Activated CD4-positive, alpha-beta memory T cell treated with anti-CD3 and anti-CD28 coated beads, Interleukin-2, amount 10 ng/mL, durations not matched to agents 7 days and 5 days (primary cell): ENCODE results near the gene PAX8. TPM values are rescaled to one million over a fixed set of nuclear protein-coding genes. Genes with fewer than 3 reads are reported as not detected.

Experiments used
- CTCF ChIA-PET: fragments of 350-600 bp; sonication (Branson Sonifier 250); formaldehyde crosslinking; loops from one replicate; lab custom pipeline; 2021; ENCODE audit warnings: antibody characterized with exemption, inconsistent platforms; lab: Charles Lee
- POLR2A ChIA-PET: fragments of 350-600 bp; sonication (Branson Sonifier 250); formaldehyde crosslinking; loops from one replicate; lab custom pipeline; 2021; ENCODE audit warnings: antibody characterized with exemption; lab: Charles Lee
- DNase-seq: peaks from one replicate; pipeline ENCODE4 v3.0.0-alpha.2; 2020
- H3K27ac Mint-ChIP-seq: one replicate; pipeline ENCODE4 v1.8.0; 2021; ENCODE audit warnings: mild to moderate bottlenecking, mixed read lengths
- H3K27me3 Mint-ChIP-seq: one replicate; pipeline ENCODE4 v1.8.0; 2021; ENCODE audit warnings: mixed read lengths
- H3K36me3 Mint-ChIP-seq: one replicate; pipeline ENCODE4 v1.8.0; 2021; ENCODE audit warnings: low read depth, mixed read lengths
- H3K4me1 Mint-ChIP-seq: one replicate; pipeline ENCODE4 v1.8.0; 2021; ENCODE audit warnings: mixed read lengths
- H3K4me3 Mint-ChIP-seq: one replicate; pipeline ENCODE4 v1.8.0; 2021; ENCODE audit warnings: mild to moderate bottlenecking, mixed read lengths
- H3K9me3 Mint-ChIP-seq: one replicate; pipeline ENCODE4 v1.8.0; 2021; ENCODE audit warnings: mixed read lengths
- total RNA-seq, 2 experiments: library from RNA; stranded (reverse); gene quantifications; one replicate each; pipeline ENCODE4 v1.2.3, GENCODE V29; 2021

The PAX8 gene
- total RNA-seq, 2 experiments from 2014 or later: 1.7 TPM

GRCh38 chr2:113209011-113209645, 69.6 kb downstream of the PAX8 start:
- DNase-seq: no peak
- Mint-ChIP-seq H3K9me3 (no peaks in the 10 kb centered on the region), H3K36me3 (peaks cover 1% of the 10 kb centered on the region), H3K4me3 (no peak overlapping the region), H3K27ac (peak overlapping the region; percentile 9), H3K4me1 (peaks cover 2% of the 10 kb centered on the region), H3K27me3 (no peaks in the 10 kb centered on the region)
- ChIA-PET CTCF (no interaction called here), POLR2A (no interaction called here)

- H3K9me3 Mint-ChIP-seq: no peaks in the 10 kb centered on the region
- ChIA-PET CTCF (no interaction called here), POLR2A (no interaction called here)
- H3K27me3 Mint-ChIP-seq: no peaks in the 10 kb centered on the region
- no peak overlapping the region for H3K27ac Mint-ChIP-seq
- peaks cover 5% of the 10 kb centered on the region for H3K4me1 Mint-ChIP-seq
- H3K4me3 Mint-ChIP-seq: no peak overlapping the region
- DNase-seq: no peak
- H3K36me3 Mint-ChIP-seq: peaks cover 6% of the 10 kb centered on the region
Observed at GRCh38 chr2:113208396-113208795, 70.3 kb downstream of the PAX8 start.

GRCh38 chr2:113207021-113207420, 71.7 kb downstream of the PAX8 start:
- peaks cover 16% of the 10 kb centered on the region for H3K36me3 Mint-ChIP-seq
- ChIA-PET POLR2A (interaction anchor here (0.9 to 3.8 kb wide), 4 partner anchors 10 to 124 kb away, joined by 3 to 24 read pairs (median 3); no protein-coding TSS in a partner anchor), CTCF (interaction anchor here (0.8 to 6.6 kb wide), 6 partner anchors 10 to 182 kb away, joined by 3 to 56 read pairs (median 3); no protein-coding TSS in a partner anchor)
- H3K4me1 Mint-ChIP-seq: peaks cover 10% of the 10 kb centered on the region
- H3K4me3 Mint-ChIP-seq: no peak overlapping the region
- H3K27ac Mint-ChIP-seq: no peak overlapping the region
- DNase-seq: no peak
- no peaks in the 10 kb centered on the region for H3K27me3 Mint-ChIP-seq
- H3K9me3 Mint-ChIP-seq: no peaks in the 10 kb centered on the region

- ChIA-PET POLR2A (interaction anchor here (0.7 to 3.8 kb wide), 7 partner anchors 10 to 184 kb away, joined by 3 to 24 read pairs (median 3); no protein-coding TSS in a partner anchor), CTCF (interaction anchor here (0.8 to 6.6 kb wide), 8 partner anchors 11 to 182 kb away, joined by 3 to 56 read pairs (median 3); partner anchors contain the start of gene PSD4)
- Mint-ChIP-seq H3K27ac (no peak overlapping the region), H3K4me1 (peaks cover 10% of the 10 kb centered on the region), H3K27me3 (no peaks in the 10 kb centered on the region), H3K4me3 (no peak overlapping the region), H3K9me3 (no peaks in the 10 kb centered on the region), H3K36me3 (peaks cover 22% of the 10 kb centered on the region)
- DNase-seq: no peak
Observed at GRCh38 chr2:113206251-113206650, 72.5 kb downstream of the PAX8 start.

- Mint-ChIP-seq H3K36me3 (peaks cover 42% of the 10 kb centered on the region), H3K4me3 (no peak overlapping the region), H3K4me1 (peaks cover 11% of the 10 kb centered on the region), H3K9me3 (no peaks in the 10 kb centered on the region), H3K27me3 (no peaks in the 10 kb centered on the region), H3K27ac (peak overlapping the region; percentile 61)
- POLR2A ChIA-PET: interaction anchor here (0.5 to 3.8 kb wide), 10 partner anchors 10 to 186 kb away, joined by 3 to 24 read pairs (median 4); no protein-coding TSS in a partner anchor
- peak; percentile 80 for DNase-seq
- CTCF ChIA-PET: interaction anchor here (0.7 to 6.6 kb wide), 29 partner anchors 10 to 236 kb away, joined by 3 to 56 read pairs (median 5); partner anchors contain the start of gene PSD4
Observed at GRCh38 chr2:113203901-113204519, 74.7 kb downstream of the PAX8 start.

GRCh38 chr2:113203217-113203530, 75.5 kb downstream of the PAX8 start:
- POLR2A ChIA-PET: interaction anchor here (0.9 to 2.2 kb wide), 4 partner anchors 9 to 68 kb away, joined by 3 to 9 read pairs (median 4); no protein-coding TSS in a partner anchor
- H3K4me1 Mint-ChIP-seq: peaks cover 11% of the 10 kb centered on the region
- H3K36me3 Mint-ChIP-seq: peaks cover 45% of the 10 kb centered on the region
- H3K9me3 Mint-ChIP-seq: no peaks in the 10 kb centered on the region
- H3K27me3 Mint-ChIP-seq: no peaks in the 10 kb centered on the region
- DNase-seq: no peak
- CTCF ChIA-PET: interaction anchor here (0.6 to 6.6 kb wide), 12 partner anchors 14 to 300 kb away, joined by 3 to 56 read pairs (median 6); no protein-coding TSS in a partner anchor
- peak overlapping the region; percentile 53 for H3K27ac Mint-ChIP-seq
- no peak overlapping the region for H3K4me3 Mint-ChIP-seq

GRCh38 chr2:113202305-113203216, 76.2 kb downstream of the PAX8 start:
- Mint-ChIP-seq H3K9me3 (no peaks in the 10 kb centered on the region), H3K27ac (peak overlapping the region; percentile 53), H3K4me3 (no peak overlapping the region), H3K4me1 (peaks cover 16% of the 10 kb centered on the region), H3K36me3 (peaks cover 51% of the 10 kb centered on the region), H3K27me3 (no peaks in the 10 kb centered on the region)
- no peak for DNase-seq
- ChIA-PET POLR2A (interaction anchor here (0.9 to 2.4 kb wide), 5 partner anchors 8 to 69 kb away, joined by 3 to 11 read pairs (median 9); no protein-coding TSS in a partner anchor), CTCF (interaction anchor here (0.6 to 6.6 kb wide), 11 partner anchors 11 to 299 kb away, joined by 3 to 56 read pairs (median 6); no protein-coding TSS in a partner anchor)

- no peak overlapping the region for H3K4me3 Mint-ChIP-seq
- H3K27ac Mint-ChIP-seq: no peak overlapping the region
- H3K27me3 Mint-ChIP-seq: no peaks in the 10 kb centered on the region
- no peak for DNase-seq
- peaks cover 60% of the 10 kb centered on the region for H3K36me3 Mint-ChIP-seq
- H3K9me3 Mint-ChIP-seq: no peaks in the 10 kb centered on the region
- CTCF ChIA-PET: interaction anchor here (1.2 to 6.6 kb wide), 3 partner anchors 10 to 64 kb away, joined by 3 to 56 read pairs (median 6); no protein-coding TSS in a partner anchor
- POLR2A ChIA-PET: interaction anchor here (1.1 to 2.4 kb wide), 6 partner anchors 10 to 50 kb away, joined by 3 to 11 read pairs (median 4); partner anchors contain the start of gene PSD4
- peaks cover 24% of the 10 kb centered on the region for H3K4me1 Mint-ChIP-seq
Observed at GRCh38 chr2:113201496-113202304, 77.0 kb downstream of the PAX8 start.

- no peak for DNase-seq
- POLR2A ChIA-PET: interaction anchor here (1.1 to 5.7 kb wide), 7 partner anchors 10 to 63 kb away, joined by 3 to 34 read pairs (median 4); partner anchors contain the start of gene PSD4
- no peaks in the 10 kb centered on the region for H3K27me3 Mint-ChIP-seq
- no peak overlapping the region for H3K27ac Mint-ChIP-seq
- no peak overlapping the region for H3K4me3 Mint-ChIP-seq
- CTCF ChIA-PET: interaction anchor here (6.6 kb wide), 1 partner anchor 63 kb away, joined by 56 read pairs; no protein-coding TSS in a partner anchor
- peaks cover 68% of the 10 kb centered on the region for H3K36me3 Mint-ChIP-seq
- peaks cover 32% of the 10 kb centered on the region for H3K4me1 Mint-ChIP-seq
- H3K9me3 Mint-ChIP-seq: no peaks in the 10 kb centered on the region
Observed at GRCh38 chr2:113200736-113201490, 77.8 kb downstream of the PAX8 start.

- CTCF ChIA-PET: interaction anchor here (2.3 to 5.0 kb wide), 3 partner anchors 20 to 62 kb away, joined by 10 to 95 read pairs (median 22); no protein-coding TSS in a partner anchor
- H3K4me3 Mint-ChIP-seq: no peak overlapping the region
- peaks cover 75% of the 10 kb centered on the region for H3K36me3 Mint-ChIP-seq
- POLR2A ChIA-PET: interaction anchor here (1.1 to 5.7 kb wide), 7 partner anchors 17 to 62 kb away, joined by 3 to 50 read pairs (median 9); partner anchors contain the start of gene PSD4
- H3K4me1 Mint-ChIP-seq: peaks cover 39% of the 10 kb centered on the region
- no peak overlapping the region for H3K27ac Mint-ChIP-seq
- H3K27me3 Mint-ChIP-seq: no peaks in the 10 kb centered on the region
- H3K9me3 Mint-ChIP-seq: no peaks in the 10 kb centered on the region
- DNase-seq: no peak
Observed at GRCh38 chr2:113200236-113200635, 78.5 kb downstream of the PAX8 start.
